ENCODE data around the gene IGF2BP3.

DNA sequence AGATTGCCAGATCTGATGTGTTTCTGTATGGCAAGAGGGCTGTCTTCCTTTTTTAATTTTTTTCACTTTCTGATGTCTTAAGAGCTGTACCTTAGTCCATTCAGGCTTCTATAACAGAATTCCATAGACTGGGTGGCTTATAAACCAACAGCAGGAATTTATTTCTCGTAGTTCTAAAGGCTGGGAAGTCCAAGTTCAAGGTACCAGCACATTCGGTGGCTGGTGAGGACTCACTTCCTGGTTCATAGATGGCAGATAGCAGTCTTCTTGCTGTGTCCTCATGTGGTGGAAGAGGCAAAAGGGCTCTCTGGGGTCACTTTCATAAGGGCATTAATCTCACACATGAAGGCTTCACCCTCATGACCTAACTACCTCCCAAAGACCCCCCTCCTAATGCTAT lies 202.9 kb downstream of the IGF2BP3 start:
- TF ChIP-seq POLR2A (IDR thresholded peaks at IDR 0.05) (no peak), POLR2AphosphoS5 (IDR thresholded peaks at IDR 0.05) (no peak)
- TF ChIP-seq, protein P1, sequence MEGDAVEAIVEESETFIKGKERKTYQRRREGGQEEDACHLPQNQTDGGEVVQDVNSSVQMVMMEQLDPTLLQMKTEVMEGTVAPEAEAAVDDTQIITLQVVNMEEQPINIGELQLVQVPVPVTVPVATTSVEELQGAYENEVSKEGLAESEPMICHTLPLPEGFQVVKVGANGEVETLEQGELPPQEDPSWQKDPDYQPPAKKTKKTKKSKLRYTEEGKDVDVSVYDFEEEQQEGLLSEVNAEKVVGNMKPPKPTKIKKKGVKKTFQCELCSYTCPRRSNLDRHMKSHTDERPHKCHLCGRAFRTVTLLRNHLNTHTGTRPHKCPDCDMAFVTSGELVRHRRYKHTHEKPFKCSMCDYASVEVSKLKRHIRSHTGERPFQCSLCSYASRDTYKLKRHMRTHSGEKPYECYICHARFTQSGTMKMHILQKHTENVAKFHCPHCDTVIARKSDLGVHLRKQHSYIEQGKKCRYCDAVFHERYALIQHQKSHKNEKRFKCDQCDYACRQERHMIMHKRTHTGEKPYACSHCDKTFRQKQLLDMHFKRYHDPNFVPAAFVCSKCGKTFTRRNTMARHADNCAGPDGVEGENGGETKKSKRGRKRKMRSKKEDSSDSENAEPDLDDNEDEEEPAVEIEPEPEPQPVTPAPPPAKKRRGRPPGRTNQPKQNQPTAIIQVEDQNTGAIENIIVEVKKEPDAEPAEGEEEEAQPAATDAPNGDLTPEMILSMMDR (IDR thresholded peaks at IDR 0.05 in 8 of 11, conservative IDR thresholded peaks at IDR 0.05 in 3 of 11): no peak

Data from spleen (tissue), 7 donors.